HG02970 (cell line): ENCODE data around the gene CPEB2.
"Not testable (repeated sequence)": the region's sequence is repeated elsewhere in the genome, so short reads cannot be mapped to it uniquely, and the experiment has no call there.

ENCODE experiments used
- ATAC-seq: cut with Tn5 transposase; IDR thresholded peaks from one replicate; pipeline ENCODE4 v1.9.1; 2021; ENCODE audit warnings: mild to moderate bottlenecking, moderate library complexity, moderate number of reproducible peaks; ENCODE audit not compliant: unreplicated experiment, low FRiP score

Gene CPEB2

GRCh38 chr4:15042529-15043167 lies 40.4 kb downstream of the CPEB2 start:
- no peak for ATAC-seq

GRCh38 chr4:15043226-15043625 lies 40.9 kb downstream of the CPEB2 start:
- ATAC-seq = no peak

DNA sequence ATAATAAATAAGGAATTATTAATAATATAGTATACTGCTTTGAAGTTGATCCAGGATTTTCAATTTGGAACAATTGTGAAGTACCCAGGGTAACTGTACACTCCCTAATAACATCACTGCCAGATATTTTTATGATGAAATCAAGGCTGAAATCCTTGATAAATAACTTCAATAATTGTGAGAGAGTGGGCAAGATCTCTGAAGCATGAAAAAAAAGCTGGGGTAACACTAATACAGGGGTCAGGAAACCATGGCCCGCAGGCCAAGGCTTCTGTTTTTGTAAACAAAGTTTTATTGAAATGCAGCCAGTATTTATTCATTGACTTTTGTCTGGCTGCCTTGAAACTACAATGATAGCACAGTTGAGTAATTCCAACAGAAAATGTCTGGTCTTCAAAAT lies 41.6 kb downstream of the CPEB2 start:
- ATAC-seq = no peak

DNA sequence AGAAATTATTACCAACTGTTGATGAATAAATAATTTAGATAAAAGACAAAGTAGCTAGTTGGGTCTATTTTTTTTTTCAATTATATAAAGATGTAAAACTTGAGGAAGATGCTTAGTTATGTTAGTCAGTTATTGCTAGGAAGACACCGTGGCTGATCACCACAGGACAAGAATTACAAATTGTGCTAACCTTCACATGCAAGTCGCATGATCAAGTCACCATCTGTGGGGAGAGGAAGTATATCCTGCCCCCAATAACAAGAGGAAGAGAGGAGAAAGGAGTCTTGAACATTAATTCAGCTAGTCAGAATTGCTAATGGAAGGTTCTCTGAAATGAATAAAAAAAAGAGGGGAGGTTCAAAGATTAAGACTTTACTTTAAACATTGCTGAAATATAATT lies 52.3 kb downstream of the CPEB2 start:
- ATAC-seq = no peak

- no peak for ATAC-seq
These were observed 57.9 kb downstream of the CPEB2 start for GRCh38 chr4:15060213-15060612.

- no peak for ATAC-seq
These were observed 61.1 kb downstream of the CPEB2 start for GRCh38 chr4:15063341-15063740.

GRCh38 chr4:15065516-15065915 lies 63.2 kb downstream of the CPEB2 start:
- no peak for ATAC-seq

DNA sequence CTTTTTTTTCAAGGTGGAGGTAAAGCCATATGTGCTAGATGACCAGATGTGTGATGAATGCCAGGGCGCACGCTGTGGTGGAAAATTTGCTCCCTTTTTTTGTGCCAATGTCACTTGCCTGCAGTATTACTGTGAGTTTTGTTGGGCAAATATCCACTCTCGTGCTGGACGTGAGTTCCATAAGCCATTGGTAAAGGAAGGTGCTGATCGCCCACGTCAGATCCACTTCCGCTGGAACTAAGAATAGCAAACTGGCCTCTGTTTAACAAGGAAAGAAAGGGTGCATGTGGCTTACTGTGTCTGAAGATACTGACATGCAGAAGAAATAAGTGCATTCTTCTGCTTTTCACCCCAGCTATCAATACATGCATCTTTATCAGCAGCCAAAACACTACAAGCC lies 63.9 kb downstream of the CPEB2 start:
- no peak for ATAC-seq

GRCh38 chr4:15068298-15068697 lies 66.0 kb downstream of the CPEB2 start:
- no peak for ATAC-seq

DNA sequence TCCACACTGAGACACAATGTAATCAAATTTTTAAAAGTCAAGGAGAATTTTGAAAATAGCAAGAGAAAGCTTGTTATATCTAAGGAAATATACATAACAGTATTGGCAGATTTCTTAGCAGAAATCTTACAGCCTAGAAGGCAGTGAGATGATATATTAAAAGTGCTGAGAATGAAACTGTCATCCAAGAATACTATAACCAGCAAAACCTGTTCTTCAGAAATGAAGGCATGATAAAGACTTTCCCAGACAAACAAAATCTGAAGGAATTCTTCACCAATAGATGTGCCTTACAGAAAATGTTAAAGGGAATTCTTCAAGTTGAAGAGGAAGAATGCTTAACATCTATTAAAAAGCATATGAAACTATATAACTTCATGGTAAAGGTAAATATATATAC lies 73.6 kb downstream of the CPEB2 start:
- ATAC-seq = no peak

- ATAC-seq = no peak
These were observed 75.7 kb downstream of the CPEB2 start for GRCh38 chr4:15077969-15078368.

DNA sequence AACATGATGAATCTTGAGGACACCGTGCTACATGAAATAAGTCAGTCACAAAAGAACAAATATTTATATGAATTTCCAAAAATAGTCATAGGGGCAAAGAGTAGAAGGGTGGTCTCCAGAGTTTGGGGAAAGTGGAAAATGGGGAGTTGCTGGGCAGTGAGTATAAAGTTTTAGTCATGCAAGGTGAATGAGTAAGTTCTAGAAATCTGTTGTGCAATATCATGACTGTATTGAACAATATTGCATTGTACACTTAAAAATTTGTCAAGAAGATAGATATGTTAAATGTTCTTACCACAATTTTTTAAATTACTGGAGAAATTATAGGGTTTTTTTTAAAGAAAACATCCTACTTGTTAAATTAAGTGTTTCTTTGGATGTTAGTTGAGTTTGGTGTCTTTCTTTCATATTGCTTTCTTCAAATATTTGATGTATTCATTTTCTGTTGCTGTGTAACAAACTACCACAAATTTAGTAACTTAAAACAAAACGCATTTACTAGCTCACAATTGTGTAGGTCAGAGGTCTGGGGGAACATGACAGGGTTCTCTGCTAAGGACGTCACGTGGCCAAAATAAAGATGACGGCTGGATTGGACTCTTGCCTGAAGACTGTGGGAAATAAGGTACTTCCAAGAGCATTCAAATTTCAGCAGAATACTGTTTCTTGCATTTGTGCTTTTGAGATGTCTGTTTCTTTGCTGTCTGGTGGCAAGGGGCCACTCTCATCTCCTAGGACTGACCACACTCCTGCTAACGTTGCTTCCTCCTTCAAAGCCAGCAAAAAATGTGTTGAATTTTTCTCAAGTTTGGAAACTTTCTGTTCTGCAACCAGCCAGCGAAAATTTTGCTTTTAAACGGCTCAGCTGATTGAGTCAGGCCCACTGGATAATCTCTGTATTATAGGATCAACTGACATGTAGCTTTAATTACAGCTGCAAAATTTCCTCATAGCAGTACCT lies 76.7 kb downstream of the CPEB2 start:
- ATAC-seq = no peak

GRCh38 chr4:15084780-15085179 lies 82.5 kb downstream of the CPEB2 start:
- no peak for ATAC-seq

- ATAC-seq = not testable (repeated sequence)
These were observed 83.5 kb downstream of the CPEB2 start for GRCh38 chr4:15085762-15086161.

DNA sequence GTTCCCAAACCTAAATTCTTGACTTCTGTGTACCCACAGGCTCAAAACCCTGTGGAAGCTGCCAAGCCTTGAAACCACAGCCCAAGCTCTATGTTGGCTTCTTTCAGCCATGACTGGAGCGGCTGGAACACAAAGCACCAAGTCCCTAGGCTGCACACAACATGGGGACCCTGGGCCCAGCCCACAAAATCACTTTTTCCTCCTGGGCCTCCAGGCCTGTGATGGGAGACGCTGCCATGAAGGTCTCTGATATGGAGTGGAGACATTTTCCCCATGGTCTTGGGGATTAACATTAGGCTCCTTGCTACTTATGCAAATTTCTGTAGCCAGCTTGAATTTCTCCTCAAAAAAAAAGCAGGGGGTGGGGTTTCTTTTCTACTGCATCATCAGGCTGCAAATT lies 84.0 kb downstream of the CPEB2 start:
- not testable (repeated sequence) for ATAC-seq

DNA sequence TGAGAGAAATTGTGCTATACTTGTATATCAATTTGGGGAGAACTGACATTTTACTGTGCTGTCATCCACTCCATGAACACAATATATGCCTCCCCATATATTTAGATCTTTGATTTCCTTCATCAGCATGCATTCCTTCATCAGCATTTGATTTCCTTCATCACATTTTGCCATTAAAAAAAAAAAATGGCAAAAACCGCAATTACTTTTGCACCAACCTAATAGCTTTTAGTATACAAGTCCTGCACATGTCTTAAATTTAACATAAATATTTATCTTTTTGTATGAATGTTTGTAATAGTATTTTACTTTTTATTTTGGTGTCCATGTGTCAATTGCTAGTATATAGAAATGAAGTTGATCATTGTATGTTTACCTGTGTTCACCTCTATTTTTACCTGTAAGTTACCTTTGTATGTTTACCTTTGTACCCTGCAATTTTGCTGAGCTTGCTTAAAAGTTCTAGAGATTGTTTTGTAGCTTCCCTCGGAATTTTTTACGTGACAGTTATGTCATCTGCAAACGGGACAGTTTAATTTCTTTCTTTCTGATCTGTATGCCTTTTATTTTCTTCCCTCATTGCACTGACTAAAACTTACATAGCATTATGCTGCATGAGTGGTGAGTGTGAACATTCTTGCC lies 86.2 kb downstream of the CPEB2 start:
- ATAC-seq = no peak

DNA sequence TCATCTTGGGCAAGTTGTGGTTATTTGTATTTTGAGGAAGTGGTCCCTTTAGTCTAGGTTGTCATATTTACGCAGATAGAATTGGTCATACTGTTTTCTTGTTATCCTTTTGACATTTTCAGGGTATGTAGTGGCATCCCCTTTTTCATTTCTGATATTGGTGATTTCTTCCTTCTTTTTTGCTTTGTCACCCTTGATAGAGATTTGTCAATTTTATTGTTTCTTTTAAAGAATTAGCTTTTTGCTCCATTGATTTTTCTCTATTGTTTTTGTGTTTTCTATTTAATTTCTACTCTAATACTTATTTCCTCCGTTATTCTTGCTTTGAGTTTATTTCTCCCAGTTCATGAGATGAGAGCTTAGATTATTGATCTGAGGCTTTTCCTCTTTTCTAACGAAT lies 87.7 kb downstream of the CPEB2 start:
- ATAC-seq = no peak

- no peak for ATAC-seq
These were observed 98.1 kb downstream of the CPEB2 start for GRCh38 chr4:15100380-15100779.

GRCh38 chr4:15100994-15101695 lies 98.9 kb downstream of the CPEB2 start:
- ATAC-seq = no peak

DNA sequence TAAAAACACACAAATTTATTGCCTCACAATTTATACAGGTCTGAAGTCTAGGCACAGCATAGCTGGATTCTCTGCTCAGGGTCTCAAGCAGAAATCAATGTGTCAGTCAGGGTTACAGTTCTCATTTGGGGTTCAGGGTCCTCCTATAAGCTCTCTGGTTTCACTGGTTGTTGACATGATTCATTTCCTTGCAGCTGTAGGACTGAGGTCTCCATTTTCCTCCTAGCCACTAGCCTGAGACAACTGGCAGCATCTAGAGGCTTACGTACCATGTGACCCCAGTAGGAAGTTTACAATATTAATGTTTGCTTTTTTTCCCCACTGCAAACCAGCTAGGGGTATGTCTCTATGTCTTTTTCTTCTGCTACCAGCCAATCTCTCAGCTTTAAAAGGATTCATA lies 102.5 kb downstream of the CPEB2 start:
- ATAC-seq = no peak

DNA sequence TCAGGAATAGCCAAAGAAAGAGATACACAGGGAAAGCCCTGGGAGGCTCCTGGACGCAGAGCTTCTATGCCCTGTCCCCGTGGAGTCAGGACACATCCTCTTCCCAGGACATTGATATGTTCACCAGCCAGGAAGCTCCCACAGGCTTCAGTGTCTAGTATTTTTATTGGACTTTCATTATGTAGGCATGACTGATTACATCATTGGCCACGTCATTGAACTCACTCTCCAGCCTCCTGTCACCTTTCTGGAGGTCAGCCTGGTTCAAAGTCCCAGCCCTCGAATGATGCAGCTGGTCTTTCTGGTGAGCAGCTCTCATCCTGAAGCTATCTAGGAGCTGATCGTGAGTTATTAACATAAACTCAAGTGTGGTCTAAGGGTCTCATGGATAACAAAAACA lies 104.1 kb downstream of the CPEB2 start:
- ATAC-seq = no peak
